ENCODE data around the gene TDRD15. TPM values are rescaled to one million over a fixed set of nuclear protein-coding genes. Genes with fewer than 3 reads are reported as not detected.

The TDRD15 gene
- total and polyA plus RNA-seq, 2 of the 13 experiments (the other 11 are each of a cell fraction or from before 2014, with no cell fraction given): 0.12 to 0.29 TPM

DNA sequence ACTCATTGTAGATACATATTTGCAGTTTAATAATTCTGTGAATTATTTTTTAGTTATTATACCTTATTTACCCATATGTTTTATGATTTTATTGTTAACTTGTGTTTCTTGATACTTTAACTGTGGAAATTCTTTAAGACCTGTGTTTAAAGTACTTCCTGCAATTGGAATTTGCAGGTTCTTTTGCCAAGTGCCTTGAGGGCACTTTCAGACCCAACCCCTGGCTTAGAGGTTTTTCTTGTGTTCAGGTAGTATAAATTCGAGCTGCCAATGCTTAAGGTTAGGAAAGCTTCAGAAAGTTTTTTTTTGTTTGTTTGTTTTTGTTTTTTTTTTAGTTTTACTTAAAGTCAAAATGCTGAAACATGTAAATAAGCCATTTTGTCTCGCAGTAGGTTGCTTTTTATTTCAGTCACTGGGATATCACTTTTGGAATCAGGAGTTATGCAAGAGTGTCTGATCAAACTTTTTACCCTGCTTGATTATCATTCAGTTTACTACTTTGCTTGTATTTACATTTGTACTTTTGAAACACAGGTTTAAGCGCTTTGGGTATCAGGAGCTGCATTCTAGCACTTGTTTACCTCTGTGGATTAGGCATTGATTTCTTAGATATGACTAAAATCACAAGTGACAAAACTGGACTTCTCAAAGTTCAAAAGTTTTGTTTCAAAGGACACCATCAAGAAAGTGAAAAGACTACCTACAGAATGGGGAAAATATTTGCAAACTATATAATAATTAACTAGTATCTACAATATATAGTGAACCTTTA, 31.8 kb downstream of the TDRD15 start (continued):
- TF ChIP-seq, protein P1, sequence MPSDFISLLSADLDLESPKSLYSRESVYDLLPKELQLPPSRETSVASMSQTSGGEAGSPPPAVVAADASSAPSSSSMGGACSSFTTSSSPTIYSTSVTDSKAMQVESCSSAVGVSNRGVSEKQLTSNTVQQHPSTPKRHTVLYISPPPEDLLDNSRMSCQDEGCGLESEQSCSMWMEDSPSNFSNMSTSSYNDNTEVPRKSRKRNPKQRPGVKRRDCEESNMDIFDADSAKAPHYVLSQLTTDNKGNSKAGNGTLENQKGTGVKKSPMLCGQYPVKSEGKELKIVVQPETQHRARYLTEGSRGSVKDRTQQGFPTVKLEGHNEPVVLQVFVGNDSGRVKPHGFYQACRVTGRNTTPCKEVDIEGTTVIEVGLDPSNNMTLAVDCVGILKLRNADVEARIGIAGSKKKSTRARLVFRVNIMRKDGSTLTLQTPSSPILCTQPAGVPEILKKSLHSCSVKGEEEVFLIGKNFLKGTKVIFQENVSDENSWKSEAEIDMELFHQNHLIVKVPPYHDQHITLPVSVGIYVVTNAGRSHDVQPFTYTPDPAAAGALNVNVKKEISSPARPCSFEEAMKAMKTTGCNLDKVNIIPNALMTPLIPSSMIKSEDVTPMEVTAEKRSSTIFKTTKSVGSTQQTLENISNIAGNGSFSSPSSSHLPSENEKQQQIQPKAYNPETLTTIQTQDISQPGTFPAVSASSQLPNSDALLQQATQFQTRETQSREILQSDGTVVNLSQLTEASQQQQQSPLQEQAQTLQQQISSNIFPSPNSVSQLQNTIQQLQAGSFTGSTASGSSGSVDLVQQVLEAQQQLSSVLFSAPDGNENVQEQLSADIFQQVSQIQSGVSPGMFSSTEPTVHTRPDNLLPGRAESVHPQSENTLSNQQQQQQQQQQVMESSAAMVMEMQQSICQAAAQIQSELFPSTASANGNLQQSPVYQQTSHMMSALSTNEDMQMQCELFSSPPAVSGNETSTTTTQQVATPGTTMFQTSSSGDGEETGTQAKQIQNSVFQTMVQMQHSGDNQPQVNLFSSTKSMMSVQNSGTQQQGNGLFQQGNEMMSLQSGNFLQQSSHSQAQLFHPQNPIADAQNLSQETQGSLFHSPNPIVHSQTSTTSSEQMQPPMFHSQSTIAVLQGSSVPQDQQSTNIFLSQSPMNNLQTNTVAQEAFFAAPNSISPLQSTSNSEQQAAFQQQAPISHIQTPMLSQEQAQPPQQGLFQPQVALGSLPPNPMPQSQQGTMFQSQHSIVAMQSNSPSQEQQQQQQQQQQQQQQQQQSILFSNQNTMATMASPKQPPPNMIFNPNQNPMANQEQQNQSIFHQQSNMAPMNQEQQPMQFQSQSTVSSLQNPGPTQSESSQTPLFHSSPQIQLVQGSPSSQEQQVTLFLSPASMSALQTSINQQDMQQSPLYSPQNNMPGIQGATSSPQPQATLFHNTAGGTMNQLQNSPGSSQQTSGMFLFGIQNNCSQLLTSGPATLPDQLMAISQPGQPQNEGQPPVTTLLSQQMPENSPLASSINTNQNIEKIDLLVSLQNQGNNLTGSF (CRISPR knock-in tag; IDR thresholded peaks at IDR 0.05): no peak
- TF ChIP-seq EP300 (IDR thresholded peaks at IDR 0.05; ENCODE audit: low read depth in 2 of 2, low read length in 2 of 2) (peak in 1 of 2 experiments; percentile 95; a peak in 2 of 4 replicates), EP300 (CRISPR knock-in tag; IDR thresholded peaks at IDR 0.05; ENCODE audit: borderline replicate concordance) (no peak), MAFF (IDR thresholded peaks at IDR 0.05; ENCODE audit: low read depth, low read length) (no peak), KDM2A (CRISPR knock-in tag; IDR thresholded peaks at IDR 0.05; ENCODE audit: borderline replicate concordance, low read depth) (no peak), ZNF446 (CRISPR knock-in tag; IDR thresholded peaks at IDR 0.05) (no peak), FLYWCH1 (CRISPR knock-in tag; IDR thresholded peaks at IDR 0.05) (no peak), MZF1 (CRISPR knock-in tag; IDR thresholded peaks at IDR 0.05; ENCODE audit: borderline replicate concordance) (no peak), TSC22D2 (CRISPR knock-in tag; IDR thresholded peaks at IDR 0.05; ENCODE audit: borderline replicate concordance) (no peak), BORCS8-MEF2B (CRISPR knock-in tag; IDR thresholded peaks at IDR 0.05) (no peak), ZNF670 (CRISPR knock-in tag; IDR thresholded peaks at IDR 0.05; ENCODE audit: borderline replicate concordance) (peak; percentile 56; the same call in 1 of the 2 replicates), ZNF207 (IDR thresholded peaks at IDR 0.05; ENCODE audit: borderline replicate concordance) (no peak), KLF16 (CRISPR knock-in tag; IDR thresholded peaks at IDR 0.05) (peak in 1 of 2 experiments; percentile 74; a peak in 1 of 4 replicates), ZNF598 (CRISPR knock-in tag; IDR thresholded peaks at IDR 0.05; ENCODE audit: borderline replicate concordance) (no peak; the same call in 1 of the 2 replicates), RBAK (CRISPR knock-in tag; IDR thresholded peaks at IDR 0.05) (peak; percentile 50; the same call in 1 of the 2 replicates), ZNF737 (CRISPR knock-in tag; IDR thresholded peaks at IDR 0.05; ENCODE audit: borderline replicate concordance) (no peak), ZNF44 (CRISPR knock-in tag; IDR thresholded peaks at IDR 0.05) (no peak), ZFP82 (CRISPR knock-in tag; IDR thresholded peaks at IDR 0.05; ENCODE audit: borderline replicate concordance) (peak; percentile 68; the same call in 1 of the 2 replicates)
- TF ChIP-seq, protein P2, sequence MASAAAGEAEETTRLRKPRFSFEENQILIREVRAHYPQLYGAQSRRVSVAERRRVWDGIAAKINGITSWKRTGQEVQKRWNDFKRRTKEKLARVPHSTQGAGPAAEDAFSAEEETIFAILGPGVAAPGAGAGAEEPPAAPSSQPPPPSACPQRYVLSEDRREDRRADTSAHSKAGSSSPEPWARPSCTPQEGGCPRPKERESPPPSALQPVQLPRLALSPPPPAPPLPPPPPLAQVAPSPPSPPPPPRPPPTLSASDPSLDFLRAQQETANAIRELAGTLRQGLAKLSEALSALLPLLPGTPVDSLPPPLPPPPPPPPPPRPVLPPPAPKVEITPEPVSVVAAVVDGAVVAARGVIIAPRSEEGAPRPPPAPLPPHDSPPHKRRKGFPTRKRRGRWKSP (CRISPR knock-in tag; IDR thresholded peaks at IDR 0.05): peak; percentile 27; the same call in 1 of the 2 replicates
- TF ChIP-seq, protein P3, sequence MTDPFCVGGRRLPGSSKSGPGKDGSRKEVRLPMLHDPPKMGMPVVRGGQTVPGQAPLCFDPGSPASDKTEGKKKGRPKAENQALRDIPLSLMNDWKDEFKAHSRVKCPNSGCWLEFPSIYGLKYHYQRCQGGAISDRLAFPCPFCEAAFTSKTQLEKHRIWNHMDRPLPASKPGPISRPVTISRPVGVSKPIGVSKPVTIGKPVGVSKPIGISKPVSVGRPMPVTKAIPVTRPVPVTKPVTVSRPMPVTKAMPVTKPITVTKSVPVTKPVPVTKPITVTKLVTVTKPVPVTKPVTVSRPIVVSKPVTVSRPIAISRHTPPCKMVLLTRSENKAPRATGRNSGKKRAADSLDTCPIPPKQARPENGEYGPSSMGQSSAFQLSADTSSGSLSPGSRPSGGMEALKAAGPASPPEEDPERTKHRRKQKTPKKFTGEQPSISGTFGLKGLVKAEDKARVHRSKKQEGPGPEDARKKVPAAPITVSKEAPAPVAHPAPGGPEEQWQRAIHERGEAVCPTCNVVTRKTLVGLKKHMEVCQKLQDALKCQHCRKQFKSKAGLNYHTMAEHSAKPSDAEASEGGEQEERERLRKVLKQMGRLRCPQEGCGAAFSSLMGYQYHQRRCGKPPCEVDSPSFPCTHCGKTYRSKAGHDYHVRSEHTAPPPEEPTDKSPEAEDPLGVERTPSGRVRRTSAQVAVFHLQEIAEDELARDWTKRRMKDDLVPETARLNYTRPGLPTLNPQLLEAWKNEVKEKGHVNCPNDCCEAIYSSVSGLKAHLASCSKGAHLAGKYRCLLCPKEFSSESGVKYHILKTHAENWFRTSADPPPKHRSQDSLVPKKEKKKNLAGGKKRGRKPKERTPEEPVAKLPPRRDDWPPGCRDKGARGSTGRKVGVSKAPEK (CRISPR knock-in tag; IDR thresholded peaks at IDR 0.05; ENCODE audit: borderline replicate concordance): no peak

Data from HepG2 (cell line).